Stimulated activated naive CD8-positive, alpha-beta T cell treated with anti-CD3 and anti-CD28 coated beads, Interleukin-15, Interleukin-2, amounts not matched to agents 100 U/mL and 50 U/mL, for 24 hours (primary cell): ENCODE results near the gene ANHX.

Experiments used
- ATAC-seq: fragments of 150-1000 bp; cut with Tn5 transposase; one replicate; pipeline ENCODE4 v1.10.0; 2021
- DNase-seq: peaks from one replicate; pipeline ENCODE4 v3.0.0; 2021

The ANHX gene

GRCh38 chr12:133202493-133203343 is 33.0 kb downstream of the ANHX start:
- ATAC-seq: no peak
- no peak for DNase-seq

- ATAC-seq (no peak), DNase-seq (no peak)
Observed at GRCh38 chr12:133201888-133202287, 33.8 kb downstream of the ANHX start.

- ATAC-seq (no peak), DNase-seq (no peak)
Observed at GRCh38 chr12:133192847-133193246, 42.8 kb downstream of the ANHX start.

GRCh38 chr12:133190176-133190575 is 45.5 kb downstream of the ANHX start:
- DNase-seq (no peak), ATAC-seq (no peak)

GRCh38 chr12:133181238-133181959 is 54.3 kb downstream of the ANHX start, which contains the start of gene ZNF268:
Gene ZNF268 (plus strand): TSS chr12:133181495. CDS start chr12:133181998, 503 bp downstream.
- ATAC-seq (peak; percentile 99), DNase-seq (peak; percentile 95)

GRCh38 chr12:133180669-133181068 is 55.0 kb downstream of the ANHX start:
- no peak for DNase-seq

GRCh38 chr12:133174901-133175300 is 60.8 kb downstream of the ANHX start:
- no peak for ATAC-seq

More at GRCh38 chr12:133180669-133181068, 55.0 kb downstream of the ANHX start:
- ATAC-seq: no peak

GRCh38 chr12:133172491-133172890 is 63.2 kb downstream of the ANHX start:
- DNase-seq: no peak
- no peak for ATAC-seq

More at GRCh38 chr12:133174901-133175300, 60.8 kb downstream of the ANHX start:
- DNase-seq: no peak
